Kidney (tissue), 14 donors: ENCODE data around the gene SLC16A9. TPM values are rescaled to one million over a fixed set of nuclear protein-coding genes. Genes with fewer than 3 reads are reported as not detected.
"Not testable (repeated sequence)": the region's sequence is repeated elsewhere in the genome, so short reads cannot be mapped to it uniquely, and the experiment has no call there.

Experiments
- DNase-seq, 5 donors: peaks; one replicate each; pipeline ENCODE4 v3.0.0-alpha.2; 2013 to 2020
- FAIRE-seq: peaks from 2 replicates; lab custom pipeline; 2012; peaks lifted over from hg19 to GRCh38; lab: Jason Lieb, UNC
- H3K27ac ChIP-seq, 2 donors: one replicate each; pipeline ENCODE4 v1.7.0; 2013; ENCODE audit warnings: low read depth in 2 of 2, low read length in 2 of 2, inconsistent platforms in 1 of 2
- H3K27me3 ChIP-seq: one replicate; pipeline ENCODE4 v1.7.1; 2013; ENCODE audit warnings: low read length, inconsistent platforms; ENCODE audit not compliant: control insufficient read depth, insufficient read depth
- H3K36me3 ChIP-seq, 3 donors: one replicate each; pipeline versions ENCODE4 v1.7.0 to v1.7.1; 2013; ENCODE audit warnings: low read length in 3 of 3, control low read depth in 1 of 3, inconsistent platforms in 1 of 3; ENCODE audit not compliant: insufficient read depth in 3 of 3, control insufficient read depth in 2 of 3
- H3K4me1 ChIP-seq, 3 donors: one replicate each; pipeline versions ENCODE4 v1.7.0 to v1.7.1; 2013; ENCODE audit warnings: low read length in 3 of 3, inconsistent platforms in 1 of 3, low read depth in 1 of 3; ENCODE audit not compliant: control insufficient read depth in 2 of 3, insufficient read depth in 2 of 3
- H3K4me3 ChIP-seq, 3 donors: one replicate each; pipeline versions ENCODE4 v1.7.0 to v1.8.1; 2013; ENCODE audit warnings: low read length in 3 of 3, control low read depth in 1 of 3, inconsistent platforms in 1 of 3
- H3K9ac ChIP-seq, 3 donors: one replicate each; pipeline versions ENCODE4 v1.7.0 to v1.7.1; 2013; ENCODE audit warnings: low read length in 3 of 3, control low read depth in 1 of 3, inconsistent platforms in 1 of 3
- H3K9me3 ChIP-seq, 3 donors: one replicate each; pipeline versions ENCODE4 v1.7.0 to v1.7.1; 2013; ENCODE audit warnings: low read length in 3 of 3, control low read depth in 1 of 3, inconsistent platforms in 1 of 3; ENCODE audit not compliant: control insufficient read depth in 2 of 3, insufficient read depth in 1 of 3
- CTCF ChIP-seq: IDR thresholded peaks from 3 replicates; pipeline ENCODE4 v1.5.1; 2012; ENCODE audit warnings: mild to moderate bottlenecking, moderate library complexity, borderline replicate concordance; ENCODE audit not compliant: insufficient read depth; ENCODE audit errors: extremely low read depth
- intact Hi-C: fragments of 100-400 bp; cut with DNase I; formaldehyde crosslinking; loops from one replicate; pipeline ENCODE4 v1.11.1; 2022
- polyA plus RNA-seq: library from polyadenylated mRNA; stranded (reverse); fragments of 350-450 nt; fragmentation: Illumina TruSeq; extraction: RNeasy Lipid Tissue Mini Kit (QIAGEN cat#74804); gene quantifications from one replicate; pipeline ENCODE4 v1.2.3, GENCODE V29; 2014; ENCODE audit warnings: low read depth, low replicate concordance; ENCODE audit not compliant: insufficient read depth
- total RNA-seq: library from RNA; stranded (reverse); fragmentation: NEBNext Ultra II Directional; extraction: Animal tissue kit (Norgen Biotek cat#: 25700); gene quantifications from one replicate; pipeline ENCODE4 v1.2.1, GENCODE V29; 2021
- donor health status: control.
- donor health status: control.
- donor health status: control.
- donor health status: control.
- donor health status: control.
- donor health status: DM: yes; HTN: yes; CAD: no.
- donor health status: Normal renal cell carcinoma (clear cell type).

The SLC16A9 gene
- total and polyA plus RNA-seq, 2 donors from 2014 or later, result 15.5 to 91.1 TPM

GRCh38 chr10:59734014-59734462, 24.4 kb upstream of the SLC16A9 start:
- H3K9me3 ChIP-seq, result no peaks in the 10 kb centered on the region
- no peaks in the 10 kb centered on the region for H3K27me3 ChIP-seq
- intact Hi-C loops, result no loop called here
- peaks cover 0 to 12% (median 0%) of the 10 kb centered on the region in 3 donors for H3K4me1 ChIP-seq
- no peaks in the 10 kb centered on the region for H3K36me3 ChIP-seq
- TF ChIP-seq CTCF, result no peak
- H3K27ac ChIP-seq, result peak overlapping the region; percentile 61 to 66
- DNase-seq (no peak), FAIRE-seq (no peak)
- peak overlapping the region in 2 of 3 donors; percentile 12 to 37 for H3K4me3 ChIP-seq
- no peak overlapping the region for H3K9ac ChIP-seq

GRCh38 chr10:59733321-59734013, 23.8 kb upstream of the SLC16A9 start:
- H3K36me3 ChIP-seq, H3K27me3 ChIP-seq, intact Hi-C loops, DNase-seq, FAIRE-seq, H3K9me3 ChIP-seq: not testable (repeated sequence)
- H3K9ac ChIP-seq, result peak overlapping the region in 1 of 3 donors; percentile 52
- peak overlapping the region; percentile 61 to 66 for H3K27ac ChIP-seq
- peak overlapping the region in 2 of 3 donors; percentile 12 to 48 for H3K4me3 ChIP-seq
- peaks cover 0 to 12% (median 0%) of the 10 kb centered on the region in 3 donors for H3K4me1 ChIP-seq

GRCh38 chr10:59732849-59733248, 23.2 kb upstream of the SLC16A9 start:
- Histone ChIP-seq H3K27ac (peak overlapping the region; percentile 41 to 66), H3K4me1 (peaks cover 0 to 12% (median 0%) of the 10 kb centered on the region in 3 donors), H3K9ac (peak overlapping the region in 1 of 3 donors; percentile 52), H3K4me3 (peak overlapping the region in 2 of 3 donors; percentile 12 to 48)
- FAIRE-seq, DNase-seq, H3K36me3 ChIP-seq, intact Hi-C loops, H3K27me3 ChIP-seq, H3K9me3 ChIP-seq: not testable (repeated sequence)

- H3K27ac ChIP-seq, H3K4me1 ChIP-seq, H3K36me3 ChIP-seq, DNase-seq, H3K9me3 ChIP-seq, H3K27me3 ChIP-seq, H3K4me3 ChIP-seq, H3K9ac ChIP-seq, intact Hi-C loops, FAIRE-seq: not testable (repeated sequence)
Measured at GRCh38 chr10:59729167-59729566, 19.5 kb upstream of the SLC16A9 start.
